WTC11 (cell line): ENCODE results near the gene MAGEB17.

Experiments used
- ATF2 ChIP-seq: sonication (generic); formaldehyde crosslinking; IDR thresholded peaks from 2 replicates; pipeline ENCODE4 v1.8.1; 2022; ENCODE audit warnings: low read depth, missing genetic modification reagents, borderline replicate concordance
- CBFB ChIP-seq: sonication (generic); formaldehyde crosslinking; IDR thresholded peaks from 2 replicates; pipeline ENCODE4 v1.8.1; 2022; ENCODE audit warnings: mild to moderate bottlenecking, low read depth, missing genetic modification reagents
- CTCF ChIP-seq: fragments of 200-600 bp; IDR thresholded peaks from 2 replicates; pipeline ENCODE4 v1.8.0; 2022; ENCODE audit warnings: antibody characterized with exemption
- FOXJ3 ChIP-seq: sonication (generic); formaldehyde crosslinking; IDR thresholded peaks from 2 replicates; pipeline ENCODE4 v1.9.0; 2021; ENCODE audit warnings: missing genetic modification reagents, mild to moderate bottlenecking, borderline replicate concordance
- NR2C2 ChIP-seq: sonication (generic); formaldehyde crosslinking; IDR thresholded peaks from 2 replicates; pipeline ENCODE4 v1.8.0; 2022; ENCODE audit warnings: mild to moderate bottlenecking, missing genetic modification reagents
- TEAD4 ChIP-seq: sonication (generic); formaldehyde crosslinking; IDR thresholded peaks from 2 replicates; pipeline ENCODE4 v1.8.0; 2022; ENCODE audit warnings: mild to moderate bottlenecking, missing genetic modification reagents
- USF1 ChIP-seq: sonication (generic); formaldehyde crosslinking; IDR thresholded peaks from 2 replicates; pipeline ENCODE4 v1.8.0; 2022; ENCODE audit warnings: mild to moderate bottlenecking, missing genetic modification reagents
- TF ChIP-seq, protein P1 (sequence below): sonication (generic); formaldehyde crosslinking; IDR thresholded peaks from 2 replicates; pipeline ENCODE4 v1.8.0; 2023; ENCODE audit warnings: missing genetic modification reagents

GRCh38 chrX:16210061-16210460 lies 42.8 kb downstream of the MAGEB17 start:
- TF ChIP-seq CTCF: no peak
- no peak for TF ChIP-seq USF1
- TF ChIP-seq, protein P1, sequence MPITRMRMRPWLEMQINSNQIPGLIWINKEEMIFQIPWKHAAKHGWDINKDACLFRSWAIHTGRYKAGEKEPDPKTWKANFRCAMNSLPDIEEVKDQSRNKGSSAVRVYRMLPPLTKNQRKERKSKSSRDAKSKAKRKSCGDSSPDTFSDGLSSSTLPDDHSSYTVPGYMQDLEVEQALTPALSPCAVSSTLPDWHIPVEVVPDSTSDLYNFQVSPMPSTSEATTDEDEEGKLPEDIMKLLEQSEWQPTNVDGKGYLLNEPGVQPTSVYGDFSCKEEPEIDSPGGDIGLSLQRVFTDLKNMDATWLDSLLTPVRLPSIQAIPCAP (CRISPR knock-in tag): no peak
- no peak for TF ChIP-seq ATF2 (CRISPR knock-in tag)
- TF ChIP-seq CBFB (CRISPR knock-in tag): no peak
- TF ChIP-seq FOXJ3: no peak
- TF ChIP-seq NR2C2 (CRISPR knock-in tag): no peak
- no peak for TF ChIP-seq TEAD4 (CRISPR knock-in tag)
